Measurements from ENCODE around the gene TEPSIN.

The TEPSIN gene

DNA sequence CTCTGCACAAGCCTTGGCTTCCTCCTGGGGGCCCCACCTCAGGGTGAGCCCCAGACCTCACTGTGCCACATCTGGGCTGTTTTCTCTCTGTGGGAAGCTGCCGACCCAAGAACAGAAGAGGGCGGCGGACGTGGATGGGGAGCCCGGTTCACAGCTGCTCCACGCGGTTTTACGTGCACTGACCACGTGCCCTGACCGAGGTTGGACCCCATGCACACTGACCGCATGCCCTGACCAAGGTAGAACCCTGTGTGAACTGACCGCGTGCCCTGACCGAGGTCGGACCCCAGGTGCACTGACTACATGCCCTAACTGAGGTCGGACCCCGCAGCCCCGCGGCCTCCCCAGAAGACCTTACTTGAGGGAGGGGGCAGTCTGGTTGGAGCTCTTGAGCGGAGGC lies 35.7 kb downstream of the TEPSIN start:
- TF ChIP-seq TCF12 (IDR thresholded peaks at IDR 0.05; ENCODE audit: low read depth) (no peak), CEBPB (IDR thresholded peaks at IDR 0.05) (no peak), NFIC (IDR thresholded peaks at IDR 0.05) (no peak), FOXM1 (IDR thresholded peaks at IDR 0.05; ENCODE audit: borderline replicate concordance, low read depth) (no peak)
- TF ChIP-seq, protein P1, sequence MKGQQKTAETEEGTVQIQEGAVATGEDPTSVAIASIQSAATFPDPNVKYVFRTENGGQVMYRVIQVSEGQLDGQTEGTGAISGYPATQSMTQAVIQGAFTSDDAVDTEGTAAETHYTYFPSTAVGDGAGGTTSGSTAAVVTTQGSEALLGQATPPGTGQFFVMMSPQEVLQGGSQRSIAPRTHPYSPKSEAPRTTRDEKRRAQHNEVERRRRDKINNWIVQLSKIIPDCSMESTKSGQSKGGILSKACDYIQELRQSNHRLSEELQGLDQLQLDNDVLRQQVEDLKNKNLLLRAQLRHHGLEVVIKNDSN (IDR thresholded peaks at IDR 0.05), result no peak
- TF ChIP-seq, protein P2, sequence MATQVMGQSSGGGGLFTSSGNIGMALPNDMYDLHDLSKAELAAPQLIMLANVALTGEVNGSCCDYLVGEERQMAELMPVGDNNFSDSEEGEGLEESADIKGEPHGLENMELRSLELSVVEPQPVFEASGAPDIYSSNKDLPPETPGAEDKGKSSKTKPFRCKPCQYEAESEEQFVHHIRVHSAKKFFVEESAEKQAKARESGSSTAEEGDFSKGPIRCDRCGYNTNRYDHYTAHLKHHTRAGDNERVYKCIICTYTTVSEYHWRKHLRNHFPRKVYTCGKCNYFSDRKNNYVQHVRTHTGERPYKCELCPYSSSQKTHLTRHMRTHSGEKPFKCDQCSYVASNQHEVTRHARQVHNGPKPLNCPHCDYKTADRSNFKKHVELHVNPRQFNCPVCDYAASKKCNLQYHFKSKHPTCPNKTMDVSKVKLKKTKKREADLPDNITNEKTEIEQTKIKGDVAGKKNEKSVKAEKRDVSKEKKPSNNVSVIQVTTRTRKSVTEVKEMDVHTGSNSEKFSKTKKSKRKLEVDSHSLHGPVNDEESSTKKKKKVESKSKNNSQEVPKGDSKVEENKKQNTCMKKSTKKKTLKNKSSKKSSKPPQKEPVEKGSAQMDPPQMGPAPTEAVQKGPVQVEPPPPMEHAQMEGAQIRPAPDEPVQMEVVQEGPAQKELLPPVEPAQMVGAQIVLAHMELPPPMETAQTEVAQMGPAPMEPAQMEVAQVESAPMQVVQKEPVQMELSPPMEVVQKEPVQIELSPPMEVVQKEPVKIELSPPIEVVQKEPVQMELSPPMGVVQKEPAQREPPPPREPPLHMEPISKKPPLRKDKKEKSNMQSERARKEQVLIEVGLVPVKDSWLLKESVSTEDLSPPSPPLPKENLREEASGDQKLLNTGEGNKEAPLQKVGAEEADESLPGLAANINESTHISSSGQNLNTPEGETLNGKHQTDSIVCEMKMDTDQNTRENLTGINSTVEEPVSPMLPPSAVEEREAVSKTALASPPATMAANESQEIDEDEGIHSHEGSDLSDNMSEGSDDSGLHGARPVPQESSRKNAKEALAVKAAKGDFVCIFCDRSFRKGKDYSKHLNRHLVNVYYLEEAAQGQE (IDR thresholded peaks at IDR 0.05; ENCODE audit: low read depth), result no peak

DNA sequence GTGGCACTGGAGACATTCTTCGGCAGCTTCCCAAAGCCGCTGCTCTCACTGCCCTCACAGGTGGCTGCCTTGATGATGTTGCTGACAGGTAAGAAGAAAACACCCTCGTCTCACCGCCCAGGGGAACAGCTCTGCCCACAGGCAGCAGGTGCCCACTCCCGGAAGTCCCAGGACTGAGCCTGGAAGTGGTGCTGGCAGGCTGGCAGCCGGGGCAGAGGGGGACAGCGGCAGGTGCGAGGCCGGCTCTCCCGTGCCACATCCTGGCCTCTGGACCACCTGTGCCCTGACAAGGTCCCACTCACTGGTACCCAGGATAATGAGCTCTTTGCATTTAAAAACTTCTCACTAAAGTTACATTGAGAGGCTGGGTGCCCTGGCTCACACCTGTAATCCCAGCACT lies 36.5 kb downstream of the TEPSIN start:
- TF ChIP-seq CEBPB (IDR thresholded peaks at IDR 0.05), result no peak
- no peak for TF ChIP-seq ZBTB7A (IDR thresholded peaks at IDR 0.05; ENCODE audit: low read depth)
- no peak for TF ChIP-seq TCF12 (IDR thresholded peaks at IDR 0.05; ENCODE audit: low read depth)

DNA sequence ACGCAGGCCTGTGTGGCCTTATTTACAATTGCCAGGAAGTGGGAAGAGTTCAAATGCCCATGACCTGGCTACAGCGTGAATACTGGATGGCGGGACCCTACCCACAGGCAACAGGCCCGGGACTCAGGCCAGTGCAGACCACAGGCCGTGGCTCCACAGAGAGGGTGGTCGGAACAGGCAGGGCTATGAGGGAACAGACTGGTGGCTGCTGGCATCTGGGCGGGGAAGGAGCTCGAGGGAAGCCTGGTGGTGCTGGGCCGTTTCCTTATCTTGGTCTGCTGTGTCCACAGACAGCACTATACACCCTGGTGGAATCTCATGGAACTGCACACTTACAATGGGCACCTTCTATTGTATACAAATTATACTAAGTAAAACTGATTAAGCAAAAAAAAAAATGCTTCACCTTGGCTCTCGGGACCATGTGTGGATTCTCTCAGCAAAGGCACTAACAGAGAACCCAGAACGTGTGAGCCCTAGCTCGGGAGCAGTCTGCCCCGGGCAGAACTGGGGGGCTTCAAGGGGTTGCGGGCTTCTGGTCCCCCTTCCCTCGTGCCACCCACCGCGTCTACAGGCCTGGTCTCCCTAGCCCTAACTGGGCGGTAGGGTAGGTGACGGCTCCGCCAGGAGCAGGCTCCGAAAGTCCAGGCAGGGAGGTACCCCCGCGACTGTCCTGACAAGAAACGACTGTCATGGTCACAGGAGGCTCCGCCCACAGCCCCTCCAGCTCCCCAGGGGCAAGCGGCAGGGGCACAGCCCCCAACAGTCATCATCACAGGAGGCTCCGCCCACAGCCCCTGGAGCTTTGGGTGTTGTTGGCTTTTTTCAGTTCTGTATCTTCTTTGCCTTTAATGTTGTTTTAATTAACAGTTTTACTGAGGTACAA lies 37.9 kb downstream of the TEPSIN start:
- TF ChIP-seq NFIC (IDR thresholded peaks at IDR 0.05) (no peak), RAD21 (IDR thresholded peaks at IDR 0.05; ENCODE audit: low read depth) (peak; percentile 45)

DNA sequence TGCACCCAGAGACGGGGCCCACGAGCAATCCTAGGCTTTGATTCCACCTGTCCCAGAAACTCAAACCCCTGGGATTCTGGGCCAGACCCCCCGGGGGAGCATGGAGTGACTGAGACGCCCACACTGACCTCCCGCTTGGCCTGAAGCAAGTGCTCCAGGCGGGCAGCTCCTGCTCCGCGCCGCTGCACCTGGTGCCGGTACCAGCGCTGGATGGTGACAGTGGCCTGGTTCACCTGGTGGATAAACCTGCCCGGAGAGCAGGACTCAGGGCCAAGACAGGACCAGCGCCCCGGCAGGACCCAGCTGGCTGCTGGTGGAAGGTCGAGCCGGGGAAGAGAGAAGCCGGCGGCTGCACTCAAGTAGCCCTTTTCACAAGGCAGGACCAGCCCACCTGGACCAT lies 38.7 kb downstream of the TEPSIN start:
- TF ChIP-seq FOXM1 (IDR thresholded peaks at IDR 0.05; ENCODE audit: borderline replicate concordance, low read depth) (no peak), TEAD4 (IDR thresholded peaks at IDR 0.05) (no peak), TCF12 (IDR thresholded peaks at IDR 0.05; ENCODE audit: low read depth) (no peak), YY1 (IDR thresholded peaks at IDR 0.05; ENCODE audit: low read depth) (no peak), NFIC (IDR thresholded peaks at IDR 0.05) (no peak), ZBTB7A (IDR thresholded peaks at IDR 0.05; ENCODE audit: low read depth) (no peak), CREB1 (IDR thresholded peaks at IDR 0.05; ENCODE audit: low read depth) (no peak), CEBPB (IDR thresholded peaks at IDR 0.05) (no peak), EP300 (IDR thresholded peaks at IDR 0.05; ENCODE audit: borderline replicate concordance) (no peak), EGR1 (IDR thresholded peaks at IDR 0.05) (no peak), RAD21 (IDR thresholded peaks at IDR 0.05; ENCODE audit: low read depth) (no peak), TAF1 (IDR thresholded peaks at IDR 0.05; ENCODE audit: low read depth) (no peak)
- TF ChIP-seq, protein P2 (IDR thresholded peaks at IDR 0.05; ENCODE audit: low read depth), result no peak
- TF ChIP-seq, protein P1 (IDR thresholded peaks at IDR 0.05), result no peak
- TF ChIP-seq, protein P3, sequence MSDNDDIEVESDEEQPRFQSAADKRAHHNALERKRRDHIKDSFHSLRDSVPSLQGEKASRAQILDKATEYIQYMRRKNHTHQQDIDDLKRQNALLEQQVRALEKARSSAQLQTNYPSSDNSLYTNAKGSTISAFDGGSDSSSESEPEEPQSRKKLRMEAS (IDR thresholded peaks at IDR 0.05), result no peak

DNA sequence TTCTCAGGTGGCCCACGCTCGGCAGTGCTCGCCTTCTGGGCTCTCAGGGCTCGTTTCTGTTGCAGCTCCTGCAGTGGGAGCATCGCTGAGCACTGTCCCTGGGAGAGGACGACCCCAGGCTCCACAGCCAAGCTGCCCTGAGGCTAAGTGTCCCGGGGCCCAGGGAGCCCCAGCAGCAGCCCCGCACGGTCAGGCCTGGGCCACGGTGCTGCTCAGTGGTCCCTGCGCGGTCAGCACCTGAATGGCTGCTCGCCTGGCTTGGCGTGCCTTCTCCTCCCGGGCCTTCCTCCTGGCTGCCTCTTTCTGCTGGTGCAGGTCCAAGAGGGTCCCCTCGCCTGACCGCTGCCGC lies 39.4 kb downstream of the TEPSIN start:
- TF ChIP-seq EP300 (IDR thresholded peaks at IDR 0.05; ENCODE audit: borderline replicate concordance), result no peak
- TF ChIP-seq FOXM1 (IDR thresholded peaks at IDR 0.05; ENCODE audit: borderline replicate concordance, low read depth), result no peak
- TF ChIP-seq EGR1 (IDR thresholded peaks at IDR 0.05), result no peak
- TF ChIP-seq, protein P1 (IDR thresholded peaks at IDR 0.05), result no peak

DNA sequence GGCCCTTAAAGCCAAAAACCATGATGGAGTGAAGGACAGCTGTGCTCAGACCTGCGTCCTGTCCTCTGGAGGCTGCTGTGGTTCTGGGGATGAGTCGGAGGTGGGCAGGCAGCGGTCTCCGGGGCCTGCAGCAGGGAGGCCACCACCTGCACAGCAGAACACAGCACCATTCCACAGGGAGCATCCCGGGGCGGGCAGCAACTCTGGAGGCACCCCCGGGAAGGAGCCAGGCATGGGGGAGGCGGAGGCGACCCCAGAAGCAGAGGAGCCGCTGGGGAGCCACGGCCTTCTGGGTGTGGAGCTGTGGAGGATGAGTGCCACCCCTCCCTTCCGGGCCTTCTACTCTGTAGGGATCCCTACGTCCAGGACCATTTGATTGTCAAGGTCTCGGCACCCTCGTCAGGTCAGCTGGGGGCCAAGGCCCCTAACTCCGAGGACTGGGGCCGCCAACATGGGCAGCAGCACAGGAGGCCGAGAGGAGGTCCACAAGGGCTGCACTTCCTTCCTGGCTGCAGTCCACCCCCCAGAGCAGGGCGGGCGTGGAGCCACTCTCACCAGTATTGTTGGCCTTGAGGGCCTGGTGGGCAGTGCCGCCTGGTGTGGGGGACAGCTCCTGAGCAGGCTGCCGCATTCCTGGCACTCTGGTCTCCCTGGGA lies 39.9 kb downstream of the TEPSIN start:
- TF ChIP-seq YY1 (IDR thresholded peaks at IDR 0.05; ENCODE audit: low read depth), result no peak
- TF ChIP-seq, protein P2 (IDR thresholded peaks at IDR 0.05; ENCODE audit: low read depth), result no peak
- TF ChIP-seq, protein P3 (IDR thresholded peaks at IDR 0.05), result no peak
- TF ChIP-seq RAD21 (IDR thresholded peaks at IDR 0.05; ENCODE audit: low read depth), result no peak
- TF ChIP-seq, protein P1 (IDR thresholded peaks at IDR 0.05), result no peak
- TF ChIP-seq TAF1 (IDR thresholded peaks at IDR 0.05; ENCODE audit: low read depth), result no peak
- TF ChIP-seq TCF12 (IDR thresholded peaks at IDR 0.05; ENCODE audit: low read depth), result no peak
- TF ChIP-seq FOXM1 (IDR thresholded peaks at IDR 0.05; ENCODE audit: borderline replicate concordance, low read depth), result no peak
- no peak for TF ChIP-seq CEBPB (IDR thresholded peaks at IDR 0.05)
- no peak for TF ChIP-seq NFIC (IDR thresholded peaks at IDR 0.05)
- TF ChIP-seq TEAD4 (IDR thresholded peaks at IDR 0.05), result no peak
- no peak for TF ChIP-seq ZBTB7A (IDR thresholded peaks at IDR 0.05; ENCODE audit: low read depth)
- no peak for TF ChIP-seq EGR1 (IDR thresholded peaks at IDR 0.05)
- TF ChIP-seq CREB1 (IDR thresholded peaks at IDR 0.05; ENCODE audit: low read depth), result no peak
- TF ChIP-seq EP300 (IDR thresholded peaks at IDR 0.05; ENCODE audit: borderline replicate concordance), result no peak

Measured in Ishikawa (cell line).